HCT116 (cell line): ENCODE results near the gene PTCHD4. TPM values are rescaled to one million over a fixed set of nuclear protein-coding genes. Genes with fewer than 3 reads are reported as not detected.

Source experiments
- ATAC-seq: fragments of 200-7000 bp; cut with Tn5 transposase; 2 replicates; pipeline ENCODE4 v1.9.1; 2020; ENCODE audit warnings: mild to moderate bottlenecking, moderate library complexity
- BruUV-seq: library from RNA; stranded (reverse); fragments of 400-500 nt; replicated peaks from 2 replicates; lab custom pipeline; 2021; lab: Mats Ljungman, UMichigan
- CTCF ChIA-PET: fragments of 300-600 bp; sonication (Branson Sonifier 250); formaldehyde crosslinking; loops from one replicate; lab custom pipeline; 2021; ENCODE audit warnings: antibody characterized with exemption; lab: Charles Lee
- POLR2A ChIA-PET: fragments of 300-600, 350-600 bp; sonication (Branson Sonifier 250); formaldehyde crosslinking; loops from one replicate; lab custom pipeline; 2021; ENCODE audit warnings: antibody characterized with exemption; lab: Charles Lee
- RAD21 ChIA-PET, 2 experiments: fragments of 300-600 bp; sonication (Branson Sonifier 250); formaldehyde crosslinking; loops; one replicate each; lab custom pipeline; 2023; ENCODE audit warnings: low total read pairs in 2 of 2; ENCODE audit not compliant: uncharacterized antibody in 2 of 2, unreplicated experiment in 2 of 2, low non-redundant PET in 1 of 2; lab: Charles Lee
- DNase-seq: peaks from one replicate; pipeline ENCODE4 v3.0.0-alpha.2; 2010; ENCODE audit warnings: low read depth, low spot score
- H2AFZ ChIP-seq: fragments of 200-600 bp; shearing (Covaris generic), sonication (generic); 2 replicates; pipeline ENCODE4 v1.6.1; 2017; ENCODE audit warnings: low read depth, mixed run types, mixed read lengths, antibody characterized with exemption, low read length; ENCODE audit not compliant: poor library complexity, severe bottlenecking
- H3K27ac ChIP-seq: 2 replicates; pipeline ENCODE4 v1.5.1; 2012; ENCODE audit warnings: low read depth, low read length
- H3K27me3 ChIP-seq: fragments of 200-600 bp; sonication (generic); 2 replicates; pipeline ENCODE4 v1.6.1; 2016; ENCODE audit warnings: mixed run types, low read length, mixed read lengths; ENCODE audit not compliant: insufficient read depth
- H3K36me3 ChIP-seq, 2 experiments: fragments of 200-500 bp in 1 of 2; fragments of 200-600 bp in 1 of 2; sonication (Bioruptor generic) in 1 of 2; sonication (generic) in 1 of 2; 2 replicates each; pipeline versions ENCODE4 v1.5.1 to v1.6.1; 2014 to 2016; ENCODE audit warnings: low read length in 2 of 2, inconsistent platforms in 1 of 2, mixed read lengths in 1 of 2, mixed run types in 1 of 2; ENCODE audit not compliant: insufficient read depth in 2 of 2, control insufficient read depth in 1 of 2
- H3K4me1 ChIP-seq, 2 experiments: fragments of 200-600 bp in 1 of 2; sonication (generic) in 1 of 2; 2 replicates each; pipeline versions ENCODE4 v1.5.1 to v1.6.1; 2012 to 2017; ENCODE audit warnings: low read length in 2 of 2, inconsistent platforms in 1 of 2, mild to moderate bottlenecking in 1 of 2, mixed read lengths in 1 of 2, mixed run types in 1 of 2, moderate library complexity in 1 of 2; ENCODE audit not compliant: insufficient read depth in 2 of 2, control insufficient read depth in 1 of 2
- H3K4me2 ChIP-seq: fragments of 200-600 bp; sonication (generic); 2 replicates; pipeline ENCODE4 v1.6.1; 2017; ENCODE audit warnings: mixed run types, low read length, mixed read lengths
- H3K4me3 ChIP-seq, 2 experiments: fragments of 200-600 bp in 1 of 2; sonication (generic) in 1 of 2; replicated peaks in 1 of 2; 2 replicates each; pipeline ENCODE4 v1.5.1; 2011 to 2016; ENCODE audit warnings: low read length in 2 of 2, control low read depth in 1 of 2, low read depth in 1 of 2, mild to moderate bottlenecking in 1 of 2, mixed read lengths in 1 of 2, mixed run types in 1 of 2
- H3K79me2 ChIP-seq: fragments of 200-600 bp; sonication (generic); 2 replicates; pipeline ENCODE4 v1.6.1; 2017; ENCODE audit warnings: mild to moderate bottlenecking, mixed run types, low read length, moderate library complexity, mixed read lengths; ENCODE audit not compliant: insufficient read depth
- H3K9ac ChIP-seq: fragments of 200-600 bp; sonication (generic); 2 replicates; pipeline ENCODE4 v1.6.1; 2016; ENCODE audit warnings: low read length, mixed read lengths
- H3K9me2 ChIP-seq: fragments of 200-600 bp; sonication (generic), shearing (Covaris generic); 2 replicates; pipeline ENCODE4 v1.6.1; 2017; ENCODE audit warnings: mixed run types, mild to moderate bottlenecking, moderate library complexity; ENCODE audit not compliant: insufficient read depth
- H3K9me3 ChIP-seq, 2 experiments: fragments of 200-500 bp in 1 of 2; fragments of 200-600 bp in 1 of 2; sonication (Bioruptor generic) in 1 of 2; sonication (generic) in 1 of 2; 2 replicates each; pipeline ENCODE4 v1.6.1; 2014 to 2017; ENCODE audit warnings: low read length in 2 of 2, mixed read lengths in 2 of 2, inconsistent platforms in 1 of 2, low read depth in 1 of 2, mild to moderate bottlenecking in 1 of 2, mixed run types in 1 of 2, moderate library complexity in 1 of 2; ENCODE audit not compliant: control insufficient read depth in 1 of 2, insufficient read depth in 1 of 2
- H4K20me1 ChIP-seq: fragments of 200-600 bp; sonication (generic), shearing (Covaris generic); 2 replicates; pipeline ENCODE4 v1.6.1; 2017; ENCODE audit warnings: mixed run types, mild to moderate bottlenecking, moderate library complexity; ENCODE audit not compliant: insufficient read depth
- ATF3 ChIP-seq: IDR thresholded peaks from 2 replicates; pipeline ENCODE4 v1.6.1; 2012
- CEBPB ChIP-seq: IDR thresholded peaks from 2 replicates; pipeline ENCODE4 v1.6.1; 2012; ENCODE audit warnings: low read depth
- EGR1 ChIP-seq: IDR thresholded peaks from 2 replicates; pipeline ENCODE4 v1.6.1; 2012; ENCODE audit warnings: low read depth
- EZH2 ChIP-seq: fragments of 200-600 bp; sonication (generic); IDR thresholded peaks from 2 replicates; pipeline ENCODE4 v1.6.1; 2017; ENCODE audit warnings: antibody characterized with exemption, mixed run types
- FOSL1 ChIP-seq: IDR thresholded peaks from 2 replicates; pipeline ENCODE4 v1.6.1; 2012; ENCODE audit warnings: low read depth
- MAX ChIP-seq: IDR thresholded peaks from 2 replicates; pipeline ENCODE4 v1.6.1; 2012
- POLR2AphosphoS5 ChIP-seq: IDR thresholded peaks from 2 replicates; pipeline ENCODE4 v1.6.1; 2011; ENCODE audit warnings: mild to moderate bottlenecking, low read depth, low read length, moderate library complexity
- RAD21 ChIP-seq: IDR thresholded peaks from 2 replicates; pipeline ENCODE4 v1.6.1; 2012; ENCODE audit warnings: low read depth, mild to moderate bottlenecking
- SIN3A ChIP-seq: IDR thresholded peaks from 2 replicates; pipeline ENCODE4 v1.6.1; 2012; ENCODE audit warnings: low read depth
- SRF ChIP-seq: IDR thresholded peaks from 2 replicates; pipeline ENCODE4 v1.6.1; 2012; ENCODE audit warnings: low read depth
- YY1 ChIP-seq: IDR thresholded peaks from 2 replicates; pipeline ENCODE4 v1.6.1; 2011; ENCODE audit warnings: low read length, low read depth, moderate library complexity, mild to moderate bottlenecking; ENCODE audit not compliant: insufficient replicate concordance; ENCODE audit errors: extremely low read depth
- ZFX ChIP-seq: fragments of 450-650 bp; IDR thresholded peaks from 2 replicates; pipeline ENCODE4 v1.6.1; 2017
- ZNF274 ChIP-seq: fragments of 200-500 bp; sonication (Bioruptor generic); IDR thresholded peaks from 2 replicates; pipeline ENCODE4 v1.6.1; 2014; ENCODE audit warnings: mild to moderate bottlenecking, low read depth, low read length, inconsistent platforms
- intact Hi-C: fragments of 100-400 bp; cut with micrococcal nuclease; formaldehyde crosslinking; loops from 2 replicates; pipeline ENCODE4 v1.10.0; 2022
- total RNA-seq: library from RNA; stranded (reverse); gene quantifications from one replicate; pipeline ENCODE4 v1.2.1, GENCODE V29; 2021; ENCODE audit not compliant: unreplicated experiment
- TF ChIP-seq, protein P1 (sequence below), 3 experiments: fragments of 200-600 bp in 1 of 3; sonication (generic) in 1 of 3; IDR thresholded peaks in 2 of 3; conservative IDR thresholded peaks in 1 of 3; 2 replicates each; pipeline ENCODE4 v1.5.1; 2012 to 2017; ENCODE audit warnings: low read depth in 2 of 3, low read length in 2 of 3, antibody characterized with exemption in 1 of 3, borderline replicate concordance in 1 of 3, control low read depth in 1 of 3, mild to moderate bottlenecking in 1 of 3, mixed read lengths in 1 of 3, mixed run types in 1 of 3, moderate library complexity in 1 of 3; ENCODE audit not compliant: insufficient read depth in 1 of 3

PTCHD4 gene
- total RNA-seq, 1 experiment from 2014 or later, result 1.1 TPM

DNA sequence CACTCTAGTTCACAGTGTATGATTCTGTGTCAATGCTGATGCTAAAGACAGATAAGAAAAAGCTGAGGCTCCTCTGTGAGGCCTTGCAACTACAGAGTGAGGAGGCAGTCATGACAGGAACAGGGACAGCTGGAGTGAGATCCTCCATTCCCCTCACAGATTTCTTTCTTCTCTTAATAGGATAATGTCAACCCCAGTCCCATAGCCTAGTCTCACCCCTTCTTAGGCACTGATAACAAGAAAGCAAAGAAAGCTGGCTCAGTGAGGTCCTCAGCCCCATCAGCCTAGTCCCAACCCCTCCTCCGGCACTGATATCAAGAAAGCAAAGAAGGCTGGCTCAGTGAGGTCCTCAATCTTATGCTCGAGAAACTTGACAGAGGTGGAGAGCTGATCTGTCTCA, 2.1 kb upstream of the PTCHD4 start:
- Histone ChIP-seq H3K27me3 (no peaks in the 10 kb centered on the region), H2AFZ (no peak overlapping the region), H3K9me3 (no peaks in the 10 kb centered on the region), H4K20me1 (no peaks in the 10 kb centered on the region), H3K36me3 (no peaks in the 10 kb centered on the region), H3K79me2 (no peaks in the 10 kb centered on the region), H3K9ac (no peak overlapping the region), H3K9me2 (no peaks in the 10 kb centered on the region), H3K4me2 (no peak overlapping the region), H3K4me3 (no peak overlapping the region), H3K27ac (no peak overlapping the region), H3K4me1 (peaks cover 8 to 15% of the 10 kb centered on the region in 2 experiments; a peak in 2 of 4 replicates)
- ChIA-PET POLR2A (no interaction called here), RAD21 (no interaction called here), CTCF (no interaction called here)
- intact Hi-C loops, result no loop called here
- no peak for TF ChIP-seq ZFX
- no peak for TF ChIP-seq EGR1
- TF ChIP-seq, protein P1, sequence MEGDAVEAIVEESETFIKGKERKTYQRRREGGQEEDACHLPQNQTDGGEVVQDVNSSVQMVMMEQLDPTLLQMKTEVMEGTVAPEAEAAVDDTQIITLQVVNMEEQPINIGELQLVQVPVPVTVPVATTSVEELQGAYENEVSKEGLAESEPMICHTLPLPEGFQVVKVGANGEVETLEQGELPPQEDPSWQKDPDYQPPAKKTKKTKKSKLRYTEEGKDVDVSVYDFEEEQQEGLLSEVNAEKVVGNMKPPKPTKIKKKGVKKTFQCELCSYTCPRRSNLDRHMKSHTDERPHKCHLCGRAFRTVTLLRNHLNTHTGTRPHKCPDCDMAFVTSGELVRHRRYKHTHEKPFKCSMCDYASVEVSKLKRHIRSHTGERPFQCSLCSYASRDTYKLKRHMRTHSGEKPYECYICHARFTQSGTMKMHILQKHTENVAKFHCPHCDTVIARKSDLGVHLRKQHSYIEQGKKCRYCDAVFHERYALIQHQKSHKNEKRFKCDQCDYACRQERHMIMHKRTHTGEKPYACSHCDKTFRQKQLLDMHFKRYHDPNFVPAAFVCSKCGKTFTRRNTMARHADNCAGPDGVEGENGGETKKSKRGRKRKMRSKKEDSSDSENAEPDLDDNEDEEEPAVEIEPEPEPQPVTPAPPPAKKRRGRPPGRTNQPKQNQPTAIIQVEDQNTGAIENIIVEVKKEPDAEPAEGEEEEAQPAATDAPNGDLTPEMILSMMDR (IDR thresholded peaks at IDR 0.05 in 2 of 3, conservative IDR thresholded peaks at IDR 0.05 in 1 of 3; ENCODE audit: borderline replicate concordance in 1 of 3, insufficient read depth in 1 of 3, low read depth in 2 of 3, low read length in 2 of 3), result no peak
- no peak for TF ChIP-seq EZH2
- no peak for TF ChIP-seq ZNF274
- TF ChIP-seq POLR2AphosphoS5, result no peak
- no peak for TF ChIP-seq MAX
- no peak for TF ChIP-seq SIN3A
- no peak for TF ChIP-seq CEBPB
- no peak for TF ChIP-seq SRF
- no peak for TF ChIP-seq RAD21
- no peak for TF ChIP-seq YY1
- TF ChIP-seq FOSL1, result no peak
- TF ChIP-seq ATF3, result no peak
- no peak for ATAC-seq
- BruUV-seq, result no TSS peak
- DNase-seq, result no peak
